Stimulated activated CD8-positive, alpha-beta memory T cell treated with anti-CD3 and anti-CD28 coated beads, Interleukin-15, amount 100 ng/mL, for 24 hours (primary cell): ENCODE data around the gene TPCN2.

ENCODE experiments used
- DNase-seq: peaks from one replicate; pipeline ENCODE4 v3.0.0-alpha.2; 2020; ENCODE audit warnings: low read depth

TPCN2 gene

DNA sequence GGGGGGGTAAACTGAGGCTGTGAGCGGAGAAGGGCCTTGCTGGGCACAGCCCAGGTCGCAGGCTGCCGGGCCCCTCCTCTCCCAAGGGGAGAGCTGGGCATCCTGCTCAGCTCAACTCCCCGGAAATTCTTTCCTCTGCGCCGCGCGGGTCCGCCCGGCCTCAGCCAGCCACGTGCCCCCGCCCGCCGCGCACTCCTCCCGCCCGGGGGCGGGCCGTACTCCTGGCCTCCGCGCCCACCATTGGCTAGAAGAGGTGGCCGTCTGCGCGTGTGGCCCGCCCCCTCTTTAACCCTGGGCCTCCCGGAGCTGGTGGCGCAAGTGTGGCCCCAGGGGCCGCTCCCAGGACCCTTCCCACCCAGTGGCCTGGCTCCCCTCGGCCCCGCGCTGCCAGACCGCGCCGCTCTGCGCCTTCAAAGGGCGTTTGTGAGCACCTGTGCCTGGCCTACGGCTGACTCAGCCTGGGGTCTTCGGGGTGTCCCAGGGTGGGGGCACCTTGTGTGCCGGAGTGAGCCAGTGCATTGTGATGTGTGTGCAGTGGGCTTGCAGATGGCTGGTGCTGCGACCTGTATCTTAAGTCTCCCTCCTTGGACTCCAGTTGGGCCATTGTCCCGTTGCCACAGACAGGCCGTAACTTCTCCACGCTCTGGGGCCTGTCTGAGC, 37.6 kb upstream of the TPCN2 start:
- peak; percentile 17 for DNase-seq

DNA sequence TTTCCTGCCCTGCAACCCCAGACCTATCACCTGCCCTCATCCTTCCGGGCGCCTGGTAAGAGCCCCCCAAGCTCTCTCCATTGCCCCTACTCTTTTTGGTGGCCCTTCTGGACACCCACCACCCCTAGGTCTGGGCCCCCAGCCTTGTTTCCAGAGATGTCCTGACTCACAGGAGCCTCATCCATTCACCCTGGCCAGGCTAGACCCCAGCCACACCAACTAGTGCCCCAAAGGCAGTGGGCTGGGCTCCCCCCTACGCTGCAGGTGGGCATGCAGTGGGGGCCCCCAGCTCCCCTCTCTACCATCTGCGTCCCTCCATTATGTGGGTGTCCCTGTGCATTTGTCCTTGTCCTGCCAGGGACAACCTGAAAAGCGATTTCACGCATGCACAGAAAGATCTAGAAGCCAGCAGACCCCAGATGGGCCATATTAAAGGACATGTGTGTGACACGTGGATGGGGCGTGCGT, 37.1 kb upstream of the TPCN2 start:
- no peak for DNase-seq

DNA sequence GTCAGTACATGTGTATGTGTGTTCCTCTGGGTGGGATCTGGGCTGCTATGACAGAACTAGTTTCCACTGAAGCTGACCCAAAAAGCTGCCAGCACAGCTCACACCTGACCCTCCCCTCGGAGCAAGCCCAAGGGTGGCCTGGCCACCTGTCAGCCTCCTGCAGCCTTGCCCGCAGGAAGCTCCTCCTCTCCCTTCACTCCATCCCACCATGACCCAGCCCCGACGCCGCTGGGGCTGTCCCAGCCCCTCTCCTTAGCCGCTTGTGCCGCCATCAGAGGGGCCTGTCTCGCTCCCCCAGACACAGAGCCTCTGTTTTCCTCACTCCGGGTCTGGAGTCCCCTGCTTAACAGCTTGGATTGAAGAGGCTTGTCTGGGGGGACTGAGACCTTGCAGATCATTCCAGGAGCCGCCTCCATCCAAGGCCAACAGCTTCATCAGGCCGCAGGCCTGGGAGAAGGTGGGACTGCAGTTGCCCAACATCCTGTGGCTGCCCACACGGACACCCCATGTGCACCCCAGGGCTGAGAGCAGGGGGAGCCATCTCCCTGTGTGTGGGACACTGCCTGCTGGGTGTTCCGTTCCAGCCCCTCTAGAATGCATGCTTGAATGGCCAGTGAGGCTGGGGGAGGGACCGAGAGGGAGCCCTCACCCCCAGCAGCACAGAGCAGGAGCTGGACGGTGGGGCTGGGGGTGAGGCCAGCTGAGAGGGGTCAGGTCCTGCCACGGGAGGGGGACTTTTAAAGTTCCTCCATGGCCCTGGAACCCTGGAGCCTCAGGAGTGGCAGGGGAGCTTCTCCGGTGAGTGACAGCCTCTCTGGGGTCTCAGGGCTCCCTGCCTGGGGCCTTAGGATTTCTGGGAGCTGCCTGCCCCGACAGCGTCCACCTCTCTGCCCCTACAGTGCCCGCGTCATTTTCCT, 36.4 kb upstream of the TPCN2 start:
- no peak for DNase-seq

DNA sequence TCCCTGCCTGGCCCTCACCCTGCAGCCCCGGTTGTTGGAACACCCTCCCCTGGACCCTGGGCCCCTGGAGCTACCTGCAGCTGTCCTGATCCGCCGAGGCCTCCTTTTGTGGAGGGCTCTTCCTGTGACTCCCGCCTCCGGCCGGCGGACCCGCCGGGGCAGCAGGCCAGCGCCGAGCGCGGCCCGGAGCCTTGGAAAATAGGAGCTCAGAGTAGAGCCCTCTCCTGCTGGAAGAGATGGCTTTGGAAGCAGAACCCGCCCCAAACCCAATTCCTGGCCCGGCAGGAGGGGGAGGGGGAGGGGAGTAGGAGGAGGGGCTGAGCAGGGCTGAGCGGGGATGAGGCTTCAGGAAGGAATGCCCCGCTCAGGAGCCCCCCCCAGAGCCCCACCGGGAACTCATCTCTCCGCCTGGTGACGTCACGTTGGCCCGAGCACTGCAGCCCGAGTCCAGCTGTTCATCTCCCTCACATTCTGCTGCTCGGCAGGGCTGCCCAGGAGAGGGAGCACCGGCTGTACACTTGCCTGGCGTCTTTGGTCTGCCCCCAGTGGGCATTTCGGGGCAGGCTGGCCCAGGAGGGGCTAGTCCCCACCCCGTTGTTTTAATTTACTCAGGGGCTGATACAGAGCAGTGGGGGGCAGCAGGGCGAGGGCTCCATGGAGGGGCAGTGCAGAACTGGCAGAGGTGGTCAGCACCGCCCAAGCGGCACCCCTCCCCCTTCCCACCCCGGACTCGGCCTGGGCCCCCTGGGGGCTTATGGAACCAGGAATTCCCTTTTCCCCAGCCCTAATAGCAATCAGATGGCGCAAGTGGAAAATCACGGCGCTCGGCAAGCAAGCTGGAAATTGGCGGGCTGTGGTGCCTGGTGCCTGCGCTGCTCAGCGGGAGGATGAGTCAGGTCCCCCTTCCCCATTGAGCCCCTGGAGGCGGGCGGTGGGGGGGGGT, 35.5 kb upstream of the TPCN2 start, which contains the start of gene MRGPRF:
Gene MRGPRF, minus strand, starts transcription at position 238 of the 943 bp plus-strand sequence. CDS start 3,345 bp downstream, outside the sequence.
- DNase-seq: no peak

DNA sequence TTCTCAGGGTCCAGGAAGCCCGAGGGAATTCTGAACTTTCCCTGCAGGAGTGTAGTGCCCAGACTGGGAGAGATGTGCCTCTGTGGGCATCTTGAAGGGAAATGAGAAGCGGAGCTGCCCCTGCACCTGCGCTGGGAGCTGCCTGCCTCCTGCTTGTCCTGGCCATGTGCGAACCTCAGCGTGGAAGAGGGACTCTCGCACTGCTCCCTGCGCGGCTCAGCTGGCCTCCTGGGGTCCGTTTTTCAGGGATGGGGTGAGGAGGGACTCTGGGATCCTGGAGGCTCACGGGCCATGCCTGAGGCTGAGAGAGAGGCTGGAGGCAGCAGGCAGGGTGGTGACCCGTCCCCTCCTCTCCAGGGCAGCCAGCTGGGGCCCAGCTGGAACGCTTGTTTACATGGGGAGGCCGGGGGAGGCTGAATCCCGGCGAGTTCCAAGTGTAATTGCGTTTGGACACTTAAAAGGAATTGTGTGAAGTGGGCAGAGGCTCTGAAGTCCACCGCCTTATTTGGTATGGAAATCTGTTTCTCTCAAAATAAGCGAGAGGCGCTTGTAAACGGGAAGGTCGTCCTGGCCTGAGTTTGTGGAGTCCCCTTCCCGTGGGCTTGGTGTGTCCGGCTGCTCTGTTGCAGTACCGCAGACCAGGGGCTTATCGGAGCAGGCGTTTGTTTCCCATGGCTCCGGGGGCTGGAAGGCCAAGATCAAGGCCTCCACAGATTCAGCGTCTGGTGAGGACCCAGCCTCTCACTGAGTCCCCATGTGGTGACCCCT, 34.5 kb upstream of the TPCN2 start:
- no peak for DNase-seq

DNA sequence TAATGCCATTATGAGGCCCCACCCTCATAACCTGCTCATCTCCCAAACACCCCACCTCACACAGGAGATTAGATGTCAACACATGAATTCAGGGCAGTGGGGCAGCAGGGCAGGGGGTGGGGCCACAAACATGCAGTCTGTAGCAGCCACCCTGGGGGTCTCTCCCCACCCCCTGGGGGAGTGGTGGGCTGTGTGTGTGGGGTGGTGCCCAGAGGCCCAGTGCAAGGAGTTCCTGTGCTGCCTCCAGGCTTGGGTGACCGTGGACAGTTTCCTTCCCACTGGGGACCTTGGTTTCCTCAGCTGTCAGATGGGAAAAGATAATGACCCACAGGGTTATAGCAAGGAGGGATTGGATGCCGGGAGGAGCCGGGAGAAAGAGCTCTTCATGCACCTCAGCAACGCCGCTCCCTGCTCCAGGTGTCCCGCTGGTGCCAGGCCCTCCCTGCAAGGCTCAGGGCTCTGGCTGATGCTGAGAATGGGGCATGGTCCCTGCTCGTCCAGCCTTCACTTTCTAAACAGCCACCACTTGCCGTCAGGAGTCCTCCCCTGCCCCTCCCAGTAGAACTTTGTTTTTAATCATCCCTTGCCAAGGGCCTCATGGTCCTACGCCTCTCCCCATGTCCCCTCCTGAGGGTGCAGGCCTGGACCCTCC, 33.7 kb upstream of the TPCN2 start:
- no peak for DNase-seq

DNA sequence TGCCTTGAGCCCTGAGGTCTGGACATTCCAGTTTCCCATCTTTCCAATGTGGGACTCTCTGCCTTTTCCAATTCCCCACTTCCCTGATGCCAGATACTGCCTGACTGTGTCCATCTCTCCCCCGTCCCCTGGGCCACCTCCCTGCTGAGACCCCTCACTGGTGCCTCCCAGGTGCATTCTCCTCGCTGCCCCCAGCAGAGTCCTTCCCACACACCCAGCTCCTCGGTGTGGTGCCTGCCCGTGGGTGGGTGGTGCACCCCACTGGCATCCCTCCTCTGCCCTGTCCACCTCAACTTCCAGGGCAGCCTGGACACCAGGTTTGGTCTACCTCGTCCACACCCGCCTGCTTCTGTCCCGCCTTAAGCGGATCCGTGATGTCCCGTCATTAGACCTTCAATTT, 30.8 kb upstream of the TPCN2 start:
- DNase-seq: no peak

DNA sequence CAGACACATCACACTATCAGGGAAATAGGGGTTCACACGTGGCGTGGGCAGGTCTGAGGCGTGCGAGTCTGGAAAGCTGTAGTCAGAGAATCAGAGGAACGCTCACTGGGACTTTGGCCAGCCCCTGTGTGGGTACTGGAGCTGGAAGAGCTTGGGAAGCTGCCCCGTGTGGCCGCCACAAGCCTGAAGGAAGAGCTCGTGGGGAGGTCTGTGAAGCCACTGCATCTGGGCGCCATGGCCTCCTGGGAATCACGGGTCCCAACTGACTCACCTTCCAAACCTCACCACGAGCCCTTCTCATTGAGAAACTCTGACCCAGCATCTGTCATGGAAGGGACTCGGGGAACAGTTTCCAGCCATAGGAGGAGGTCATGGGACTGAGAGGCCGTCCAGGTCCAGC, 29.8 kb upstream of the TPCN2 start:
- no peak for DNase-seq

DNA sequence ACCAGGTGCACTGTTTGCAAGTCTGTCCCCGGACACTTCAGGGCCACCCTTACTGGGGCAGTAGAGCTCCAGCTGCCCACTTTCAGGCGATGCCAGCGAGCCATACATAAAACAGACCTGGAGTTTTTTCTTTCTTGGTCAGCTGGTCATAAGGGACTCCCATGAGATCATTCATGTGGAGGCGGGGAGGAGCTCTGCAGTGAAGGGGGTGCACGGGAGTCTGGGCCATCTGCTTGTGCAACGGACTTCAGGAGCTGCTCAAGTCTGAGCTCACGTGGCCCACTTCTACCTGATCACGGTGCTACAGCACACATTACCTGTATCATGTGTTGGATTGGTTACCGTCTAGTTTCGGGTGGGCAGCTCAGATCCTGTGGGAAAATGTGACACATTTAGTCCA, 26.5 kb upstream of the TPCN2 start:
- no peak for DNase-seq

DNA sequence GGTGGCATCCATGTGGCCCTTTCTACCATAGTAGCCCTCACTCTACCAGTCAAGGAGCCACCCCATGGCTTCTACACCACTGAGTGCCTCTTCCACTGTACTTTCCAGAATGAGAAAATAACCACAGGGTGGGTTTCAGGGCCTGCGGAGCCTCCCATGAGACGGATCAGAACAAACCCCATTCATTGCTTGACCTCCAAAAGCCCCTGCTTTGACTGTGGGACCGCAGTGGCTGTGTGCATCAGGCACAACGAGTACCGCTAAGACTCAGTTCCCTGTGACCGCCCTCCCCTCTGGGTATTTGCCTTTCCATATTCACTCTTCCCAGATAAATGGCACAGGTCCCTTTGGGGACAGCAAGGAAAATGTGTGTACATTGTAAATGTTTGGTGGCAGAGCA, 24.2 kb upstream of the TPCN2 start:
- DNase-seq: no peak

DNA sequence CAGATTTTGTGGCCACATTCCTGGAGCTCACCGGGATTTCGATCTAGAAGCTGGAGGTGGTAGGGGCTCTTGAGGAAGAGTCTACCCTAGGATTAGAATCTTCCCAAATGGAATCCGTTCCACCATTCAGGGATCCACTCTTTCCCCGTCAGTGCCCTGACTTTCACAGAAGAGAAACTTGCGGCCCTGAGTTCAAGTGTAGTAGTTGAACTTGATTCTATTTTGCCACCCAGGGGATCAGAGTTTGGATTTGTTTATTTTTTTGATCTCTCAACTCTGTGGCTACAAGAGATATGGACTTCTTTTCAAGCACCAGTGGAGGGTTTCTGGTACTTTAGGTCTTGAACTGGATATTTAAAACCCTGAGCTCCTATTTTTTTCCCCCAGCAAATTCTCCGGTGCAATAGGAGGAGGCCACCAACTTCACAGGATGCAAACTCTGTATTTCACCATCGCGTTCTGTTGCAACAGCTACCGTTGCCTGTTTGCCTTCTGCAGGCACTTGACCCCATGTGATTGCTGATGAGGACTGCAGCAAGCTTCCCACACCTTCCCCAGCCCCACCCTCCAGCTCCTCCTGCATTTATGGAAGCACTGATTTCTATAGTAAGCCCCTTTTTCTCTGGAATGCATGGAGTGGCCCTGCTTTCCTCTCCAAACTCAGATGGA, 20.9 kb upstream of the TPCN2 start:
- no peak for DNase-seq

DNA sequence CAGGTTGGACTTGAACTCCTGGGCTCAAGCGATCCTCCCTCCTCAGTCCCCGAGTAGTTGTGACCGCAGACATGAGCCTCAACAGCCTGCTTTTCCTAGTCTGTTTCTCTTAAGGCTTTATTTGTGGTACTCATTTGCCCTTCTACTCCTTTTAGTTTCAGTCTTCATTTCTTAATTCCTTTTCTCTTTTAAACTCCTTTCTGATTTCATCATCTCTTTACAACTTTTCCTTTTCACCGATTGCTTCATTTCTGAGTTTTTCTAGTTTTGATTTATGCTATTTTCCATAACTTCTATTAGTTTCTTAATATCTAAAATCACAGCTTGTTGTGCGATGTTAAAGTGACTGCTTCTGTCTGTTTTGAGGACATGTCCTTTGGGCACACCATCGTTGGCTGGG, 18.4 kb upstream of the TPCN2 start:
- DNase-seq: no peak

DNA sequence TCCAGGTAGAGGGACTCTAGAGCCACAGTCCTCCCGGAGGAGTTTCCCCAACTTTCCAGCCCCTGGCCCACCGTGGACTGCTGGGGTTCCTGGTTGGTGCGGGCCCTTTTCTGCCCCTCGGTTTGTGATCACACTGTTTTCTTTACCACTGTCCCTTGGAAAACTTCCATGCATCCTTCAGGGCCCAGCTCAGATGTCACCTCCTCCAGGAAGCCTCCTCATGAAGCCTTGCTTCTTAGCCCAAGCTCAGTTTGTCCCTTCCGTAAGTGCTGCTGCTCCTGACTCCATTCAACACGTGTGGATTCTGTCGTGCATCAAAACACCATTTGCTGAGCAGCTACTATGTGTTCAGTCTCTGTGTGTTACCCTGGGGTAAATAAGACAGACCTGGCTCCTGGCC, 15.9 kb upstream of the TPCN2 start:
- no peak for DNase-seq

DNA sequence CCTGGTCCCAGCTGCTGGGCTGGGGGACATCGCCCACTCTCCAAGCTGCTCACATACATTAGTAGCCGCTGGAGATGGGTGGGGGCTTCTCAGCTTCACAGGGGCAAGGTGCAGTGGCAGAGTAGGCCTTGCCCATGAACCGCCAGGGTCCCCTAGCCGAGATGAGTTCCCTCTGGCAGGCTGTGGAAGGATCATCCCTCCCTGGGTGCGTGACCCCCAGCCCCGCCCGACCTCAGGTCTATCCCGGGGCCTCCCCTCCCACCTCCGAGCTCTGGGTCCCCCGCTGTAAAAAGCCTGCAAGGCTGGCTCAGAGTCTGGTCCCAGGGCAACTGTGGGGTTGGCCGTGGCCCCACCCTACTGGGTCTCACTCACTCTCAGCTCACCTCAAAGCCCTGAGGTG, 15.3 kb upstream of the TPCN2 start:
- no peak for DNase-seq

DNA sequence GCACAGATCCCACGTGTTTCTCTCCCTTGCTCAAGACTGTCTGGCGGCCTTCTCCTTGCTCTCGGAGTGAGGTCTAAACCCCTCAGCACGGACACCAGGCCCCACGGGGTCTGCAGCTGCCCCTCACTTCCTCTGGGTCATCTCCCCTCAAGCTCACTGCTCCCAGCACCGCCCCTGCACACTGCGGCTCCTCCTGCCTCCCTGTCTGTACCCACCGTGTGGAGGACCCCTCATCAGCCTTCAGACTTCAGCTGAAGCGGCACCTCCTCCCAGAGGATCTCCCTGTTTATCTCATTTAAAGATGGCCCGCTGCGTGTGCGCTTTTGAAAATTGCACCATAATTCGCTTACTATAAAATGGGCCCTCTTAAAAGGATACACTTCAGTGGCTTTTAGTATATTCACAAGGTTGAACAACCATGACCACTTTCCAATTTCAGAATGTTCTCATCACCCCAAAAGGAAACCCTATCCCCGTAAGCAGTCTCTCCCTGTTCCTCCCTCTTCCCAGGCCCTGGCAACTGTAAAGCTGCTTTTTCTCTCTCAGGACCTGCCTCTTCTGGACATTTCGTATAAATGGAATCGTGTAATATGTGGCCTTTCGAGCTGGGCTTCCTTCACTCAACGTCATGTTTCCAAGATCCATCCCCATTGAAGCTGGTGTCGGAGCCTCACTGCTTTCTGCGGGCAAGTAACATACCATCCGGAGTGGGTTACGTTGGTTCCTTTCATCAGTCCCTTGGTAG, 14.4 kb upstream of the TPCN2 start:
- no peak for DNase-seq

DNA sequence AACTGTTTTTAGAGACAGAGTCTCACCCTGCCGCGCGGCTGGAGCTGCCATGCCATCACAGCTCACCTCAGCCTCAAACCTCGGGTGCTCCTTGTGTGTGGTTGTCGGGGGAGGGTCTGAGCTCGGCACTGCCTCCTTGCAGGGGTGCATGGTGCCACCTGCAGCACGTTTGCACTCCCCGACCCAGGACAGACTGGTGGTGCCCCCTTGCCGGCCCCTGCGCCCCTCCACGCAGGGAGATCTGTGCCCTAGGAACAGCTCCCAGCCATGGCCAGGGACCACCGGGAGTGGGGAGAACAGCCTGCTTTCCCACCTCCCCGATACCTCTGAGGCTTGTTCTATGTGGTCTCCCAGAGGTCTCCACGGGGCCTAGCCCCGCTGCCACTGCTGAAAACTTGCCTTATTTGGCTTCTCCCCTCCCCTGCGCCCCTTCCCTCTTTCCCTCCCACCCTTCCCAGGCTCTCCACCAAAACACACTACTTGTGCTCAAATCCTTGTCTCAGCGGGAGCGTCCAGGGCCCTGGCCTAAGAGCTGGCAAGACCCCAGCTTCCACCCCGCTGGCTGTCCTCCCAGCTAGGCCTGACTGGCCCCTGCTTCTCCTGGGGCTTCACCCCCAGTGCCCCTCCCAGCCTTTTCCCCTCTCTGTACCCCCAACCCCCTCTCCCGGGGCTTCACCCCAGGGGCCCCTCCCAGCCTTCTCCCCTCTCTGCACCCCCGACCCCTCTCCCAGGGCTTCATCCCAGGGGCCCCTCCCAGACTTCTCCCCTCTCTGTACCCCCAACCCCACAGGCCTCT, 13.4 kb upstream of the TPCN2 start:
- DNase-seq: no peak

DNA sequence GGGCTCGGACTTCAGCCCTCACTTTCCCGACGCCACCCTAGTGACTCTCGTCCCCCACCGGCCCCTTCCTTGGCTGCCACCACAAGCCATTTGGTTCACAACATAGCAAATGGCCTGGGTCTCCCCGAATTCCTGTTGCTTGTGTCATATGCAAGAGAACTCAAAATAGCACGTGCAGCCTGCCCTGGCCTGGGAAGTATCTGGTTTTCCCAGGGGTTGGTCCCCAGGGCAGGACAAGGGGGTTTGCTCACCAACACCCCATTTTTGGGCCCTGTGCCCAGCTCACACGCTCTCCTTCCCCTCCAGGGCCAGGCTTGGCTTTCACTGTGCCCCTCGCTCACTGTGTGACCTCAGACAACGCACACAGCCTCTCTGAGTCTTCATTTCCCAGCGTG, 12.8 kb upstream of the TPCN2 start:
- no peak for DNase-seq

DNA sequence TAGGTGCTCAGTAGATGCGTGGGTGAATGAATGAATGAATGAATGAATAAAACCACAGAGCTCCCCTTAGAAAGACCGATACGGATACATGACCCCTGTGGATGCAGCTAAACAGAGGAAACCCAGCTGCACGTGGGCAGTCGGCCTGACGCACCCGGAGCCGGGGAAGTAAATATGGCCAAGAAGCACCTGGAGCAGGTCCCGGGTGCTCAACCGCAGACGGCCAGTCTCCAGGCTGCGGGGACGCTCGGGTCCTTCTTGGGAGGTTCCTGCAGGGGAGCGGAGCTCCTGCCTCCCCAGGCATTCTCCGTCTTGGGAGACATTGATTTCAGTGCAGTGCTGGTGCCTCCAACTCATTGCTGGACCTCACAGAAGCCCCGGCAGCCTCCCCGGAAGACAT, 11.7 kb upstream of the TPCN2 start:
- DNase-seq: no peak

DNA sequence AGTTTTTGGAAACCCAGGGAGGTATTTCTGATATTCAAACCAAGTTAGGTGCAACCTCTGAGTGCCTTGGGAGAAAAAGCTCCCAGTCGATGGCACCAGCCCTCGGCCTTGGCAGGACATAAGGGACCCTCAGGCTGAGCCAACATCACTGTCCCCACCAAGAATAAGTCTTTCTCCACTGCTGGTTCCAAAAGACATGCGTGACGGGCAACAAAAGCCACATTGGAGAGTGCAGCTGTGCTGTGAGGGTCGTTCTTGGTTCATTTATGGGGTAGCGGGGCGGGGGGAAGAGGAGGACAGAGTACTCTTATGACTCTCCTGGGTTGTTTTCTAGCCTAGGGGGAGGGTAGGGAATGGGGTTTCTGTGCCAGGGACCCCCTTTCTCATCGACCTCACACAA, 11.2 kb upstream of the TPCN2 start:
- DNase-seq: no peak
